ENCODE measurements around the gene XKR3.
"Not testable (repeated sequence)": the region's sequence is repeated elsewhere in the genome, so short reads cannot be mapped to it uniquely, and the experiment has no call there.

XKR3 gene

GRCh38 chr22:16747266-16748159 is 77.7 kb downstream of the XKR3 start:
- not testable (repeated sequence) for DNase-seq (ENCODE audit: low read depth in 2 of 2)

GRCh38 chr22:16734271-16734670 is 90.9 kb downstream of the XKR3 start:
- not testable (repeated sequence) for DNase-seq (ENCODE audit: low read depth in 2 of 2)
